ENCODE data around the gene IL17F.

The IL17F gene

DNA sequence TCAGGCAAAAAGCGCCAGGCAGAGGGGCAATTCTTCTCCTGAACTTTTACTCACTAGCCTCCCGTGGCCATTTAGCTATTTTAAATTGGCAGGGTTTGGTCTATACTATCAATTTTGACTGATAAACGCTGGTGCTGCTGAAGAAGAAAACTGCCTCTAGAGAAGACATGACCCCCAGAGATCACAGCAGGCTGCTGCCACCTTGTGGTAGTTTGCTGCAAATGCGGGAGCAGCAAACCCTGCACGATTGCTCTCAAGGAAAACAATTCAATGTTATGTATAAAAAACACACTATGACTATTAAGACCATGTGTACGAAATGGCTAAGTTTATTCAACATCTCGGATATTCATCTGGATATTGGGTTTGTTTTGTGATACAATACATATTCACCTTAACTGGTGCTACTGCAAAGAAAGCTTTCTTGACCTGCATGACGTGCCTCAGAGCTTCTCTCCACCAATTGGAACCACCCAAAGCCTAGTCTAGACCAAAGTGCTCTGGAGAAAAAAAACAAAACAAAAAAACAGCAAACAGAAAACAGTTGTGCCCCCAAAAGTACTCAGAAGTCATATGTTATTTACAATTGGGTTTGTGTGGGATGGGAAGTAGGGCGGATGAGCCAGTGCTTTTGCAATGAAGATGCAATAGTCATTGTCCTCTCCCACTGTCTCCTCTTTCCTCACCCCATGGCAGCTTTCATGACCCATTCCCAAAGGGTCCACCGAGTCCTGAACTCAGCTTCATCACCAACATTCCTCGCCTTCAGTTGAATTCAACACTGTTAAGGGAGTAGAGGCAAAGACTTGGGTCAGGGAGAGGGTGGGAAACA, 19.6 kb upstream of the IL17F start:
- Histone ChIP-seq H3K27me3 (ENCODE audit: insufficient read depth, low read length) (no peaks in the 10 kb centered on the region), H3K27ac (ENCODE audit: low read length) (no peak overlapping the region), H3K36me3 (ENCODE audit: insufficient read depth, low read depth, low read length) (peaks cover 88% of the 10 kb centered on the region), H3K9ac (ENCODE audit: low read depth, low read length) (no peak overlapping the region), H3K4me1 (ENCODE audit: insufficient read depth, low read length) (no peaks in the 10 kb centered on the region), H3K9me3 (ENCODE audit: insufficient read depth, low read depth, low read length) (no peaks in the 10 kb centered on the region), H3K4me3 (ENCODE audit: low read length) (no peak overlapping the region)

DNA sequence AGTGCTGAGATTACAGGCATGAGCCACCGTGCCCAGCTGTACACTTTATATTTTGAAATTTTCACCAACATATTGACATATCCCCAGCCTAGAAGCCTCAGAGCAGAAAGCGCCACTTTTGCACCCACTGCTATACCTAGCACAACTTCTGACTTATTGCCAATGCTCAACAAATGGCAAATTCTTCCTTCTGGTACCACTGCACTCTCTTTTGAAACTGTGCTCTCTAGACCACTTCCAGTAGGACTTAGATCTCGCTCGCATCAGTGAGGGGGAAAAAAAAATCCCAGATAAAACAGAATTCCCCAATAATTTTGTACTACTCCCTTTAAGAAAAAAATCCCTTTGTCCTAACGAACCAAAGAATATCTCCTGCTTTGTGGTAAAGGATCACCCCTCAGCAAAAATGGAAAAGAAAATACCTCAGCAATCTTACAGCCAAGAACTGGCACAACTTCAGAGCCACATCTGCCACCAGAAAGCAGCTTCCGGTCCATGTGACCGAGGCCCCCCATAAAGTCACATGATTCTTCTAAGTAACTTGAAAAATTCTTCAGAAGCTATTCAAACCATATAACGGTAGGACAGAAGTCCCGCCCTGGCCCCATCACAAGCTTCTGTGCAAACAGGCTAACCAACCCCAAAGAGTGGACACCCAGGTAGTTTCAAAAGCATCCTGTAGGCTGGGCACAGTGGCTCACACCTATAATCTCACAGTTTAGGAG, 18.5 kb upstream of the IL17F start:
- no peak overlapping the region for H3K4me3 ChIP-seq (ENCODE audit: low read length)
- H3K36me3 ChIP-seq (ENCODE audit: insufficient read depth, low read depth, low read length) = peaks cover 77% of the 10 kb centered on the region
- no peaks in the 10 kb centered on the region for H3K4me1 ChIP-seq (ENCODE audit: insufficient read depth, low read length)
- H3K27me3 ChIP-seq (ENCODE audit: insufficient read depth, low read length) = no peaks in the 10 kb centered on the region
- H3K9me3 ChIP-seq (ENCODE audit: insufficient read depth, low read depth, low read length) = no peaks in the 10 kb centered on the region
- H3K9ac ChIP-seq (ENCODE audit: low read depth, low read length) = no peak overlapping the region
- H3K27ac ChIP-seq (ENCODE audit: low read length) = no peak overlapping the region

DNA sequence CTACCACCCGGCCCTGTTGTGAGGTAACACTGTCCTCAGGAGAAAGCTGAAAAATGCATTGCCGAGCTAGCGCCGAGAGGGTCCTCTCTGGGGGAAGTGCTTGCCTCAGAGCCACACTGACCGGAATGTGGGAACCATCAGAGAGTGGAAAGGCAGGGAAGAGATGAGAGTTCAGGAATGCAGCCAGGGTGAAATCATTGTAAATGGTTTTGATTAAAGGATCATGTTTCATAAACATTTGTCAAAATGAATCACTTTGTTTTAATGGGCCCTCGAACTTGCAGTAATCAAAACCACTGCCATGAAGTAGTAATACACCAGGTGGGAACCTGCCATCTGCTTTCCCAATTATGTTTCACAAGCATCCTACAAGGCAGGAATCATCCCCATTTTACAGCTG, 16.9 kb upstream of the IL17F start:
- Histone ChIP-seq H3K4me1 (ENCODE audit: insufficient read depth, low read length) (no peaks in the 10 kb centered on the region), H3K9ac (ENCODE audit: low read depth, low read length) (no peak overlapping the region), H3K4me3 (ENCODE audit: low read length) (no peak overlapping the region), H3K27ac (ENCODE audit: low read length) (no peak overlapping the region), H3K27me3 (ENCODE audit: insufficient read depth, low read length) (no peaks in the 10 kb centered on the region), H3K9me3 (ENCODE audit: insufficient read depth, low read depth, low read length) (no peaks in the 10 kb centered on the region), H3K36me3 (ENCODE audit: insufficient read depth, low read depth, low read length) (peaks cover 61% of the 10 kb centered on the region)

DNA sequence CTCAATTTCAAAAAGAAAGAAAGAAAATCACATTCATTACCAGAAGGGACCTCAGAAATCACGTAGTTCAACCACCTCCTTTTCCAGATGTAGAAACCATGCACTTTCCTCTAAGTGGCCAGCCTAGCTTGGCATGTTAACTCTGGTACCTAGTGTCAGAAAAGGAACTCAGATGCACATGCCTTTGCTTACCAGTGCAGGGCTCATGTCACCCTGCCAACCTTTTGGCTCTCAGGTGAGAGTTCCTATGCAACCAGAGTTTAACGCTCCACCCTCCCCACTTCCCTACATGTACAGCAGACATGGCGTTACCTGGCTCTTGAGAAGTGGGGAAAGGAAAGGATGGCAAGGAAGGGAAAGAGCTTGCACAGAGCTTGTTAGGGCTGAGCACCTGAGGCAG, 16.3 kb upstream of the IL17F start:
- Histone ChIP-seq H3K9ac (ENCODE audit: low read depth, low read length) (no peak overlapping the region), H3K4me3 (ENCODE audit: low read length) (no peak overlapping the region), H3K36me3 (ENCODE audit: insufficient read depth, low read depth, low read length) (peaks cover 56% of the 10 kb centered on the region), H3K27ac (ENCODE audit: low read length) (no peak overlapping the region), H3K9me3 (ENCODE audit: insufficient read depth, low read depth, low read length) (no peaks in the 10 kb centered on the region), H3K4me1 (ENCODE audit: insufficient read depth, low read length) (no peaks in the 10 kb centered on the region), H3K27me3 (ENCODE audit: insufficient read depth, low read length) (no peaks in the 10 kb centered on the region)

GRCh38 chr6:52255434-52255833, 11.1 kb upstream of the IL17F start:
- Histone ChIP-seq H3K27ac (ENCODE audit: low read length) (no peak overlapping the region), H3K36me3 (ENCODE audit: insufficient read depth, low read depth, low read length) (peaks cover 4% of the 10 kb centered on the region; the same call in 1 of the 2 replicates), H3K27me3 (ENCODE audit: insufficient read depth, low read length) (no peaks in the 10 kb centered on the region), H3K9ac (ENCODE audit: low read depth, low read length) (no peak overlapping the region), H3K4me3 (ENCODE audit: low read length) (no peak overlapping the region), H3K9me3 (ENCODE audit: insufficient read depth, low read depth, low read length) (no peaks in the 10 kb centered on the region), H3K4me1 (ENCODE audit: insufficient read depth, low read length) (no peaks in the 10 kb centered on the region)

DNA sequence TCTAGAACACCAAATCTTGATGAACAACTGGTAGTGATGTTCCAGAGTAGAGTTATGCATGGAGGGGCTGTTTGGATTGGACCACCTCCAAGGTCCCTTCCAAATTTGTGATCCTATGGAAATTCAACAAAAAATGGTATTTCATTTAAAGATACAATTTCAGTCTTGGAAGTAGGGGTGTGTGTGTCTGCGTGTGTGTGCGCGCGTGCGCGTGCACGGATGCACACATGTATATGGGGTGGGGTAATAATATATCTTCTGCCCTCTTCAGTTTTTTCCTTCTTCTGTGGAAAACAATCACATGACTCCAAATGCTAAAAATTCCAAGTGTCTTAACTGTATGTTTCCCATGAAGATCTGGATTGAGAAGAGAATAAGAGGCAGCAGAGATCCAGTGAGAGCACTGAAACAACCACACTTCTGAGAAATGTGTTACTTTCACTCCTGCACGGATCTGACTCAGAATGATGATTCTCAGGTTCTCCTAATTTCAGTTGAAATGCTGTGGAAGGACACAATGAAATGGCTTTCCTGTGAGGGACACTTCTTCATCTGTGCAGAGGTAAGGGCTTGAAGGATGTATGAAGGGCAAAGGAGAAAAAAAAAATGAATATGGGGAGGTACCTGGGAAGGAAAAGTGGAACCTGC, 10.6 kb upstream of the IL17F start:
- H3K9ac ChIP-seq (ENCODE audit: low read depth, low read length) = no peak overlapping the region
- no peaks in the 10 kb centered on the region for H3K9me3 ChIP-seq (ENCODE audit: insufficient read depth, low read depth, low read length)
- H3K27ac ChIP-seq (ENCODE audit: low read length) = no peak overlapping the region
- no peaks in the 10 kb centered on the region for H3K36me3 ChIP-seq (ENCODE audit: insufficient read depth, low read depth, low read length)
- no peaks in the 10 kb centered on the region for H3K27me3 ChIP-seq (ENCODE audit: insufficient read depth, low read length)
- H3K4me3 ChIP-seq (ENCODE audit: low read length) = no peak overlapping the region
- no peaks in the 10 kb centered on the region for H3K4me1 ChIP-seq (ENCODE audit: insufficient read depth, low read length)

GRCh38 chr6:52253494-52253893, 9.2 kb upstream of the IL17F start:
- H3K27me3 ChIP-seq (ENCODE audit: insufficient read depth, low read length) = no peaks in the 10 kb centered on the region
- H3K4me3 ChIP-seq (ENCODE audit: low read length) = no peak overlapping the region
- H3K9ac ChIP-seq (ENCODE audit: low read depth, low read length) = no peak overlapping the region
- H3K36me3 ChIP-seq (ENCODE audit: insufficient read depth, low read depth, low read length) = no peaks in the 10 kb centered on the region
- H3K4me1 ChIP-seq (ENCODE audit: insufficient read depth, low read length) = no peaks in the 10 kb centered on the region
- H3K27ac ChIP-seq (ENCODE audit: low read length) = no peak overlapping the region
- H3K9me3 ChIP-seq (ENCODE audit: insufficient read depth, low read depth, low read length) = no peaks in the 10 kb centered on the region

DNA sequence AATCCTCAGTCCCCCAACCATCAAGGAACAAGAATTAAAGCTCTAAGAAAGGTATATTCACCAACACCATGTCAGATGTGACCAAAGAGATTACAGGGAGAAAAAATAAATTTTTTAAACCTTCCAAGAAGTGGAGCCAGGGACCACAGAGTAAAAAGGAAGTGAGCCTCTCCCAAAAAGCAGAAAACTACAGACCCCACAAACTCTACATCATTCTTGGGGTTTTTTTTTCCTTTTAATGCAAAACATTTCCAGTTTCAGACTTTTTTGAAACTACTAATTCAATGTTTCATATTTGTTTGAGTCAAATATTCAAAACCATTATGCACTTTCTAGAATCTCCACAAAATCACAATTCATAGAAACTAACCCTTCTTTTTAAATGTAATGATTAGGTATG, 6.8 kb upstream of the IL17F start:
- Histone ChIP-seq H3K36me3 (ENCODE audit: insufficient read depth, low read depth, low read length) (no peaks in the 10 kb centered on the region), H3K9ac (ENCODE audit: low read depth, low read length) (no peak overlapping the region), H3K9me3 (ENCODE audit: insufficient read depth, low read depth, low read length) (no peaks in the 10 kb centered on the region), H3K27me3 (ENCODE audit: insufficient read depth, low read length) (no peaks in the 10 kb centered on the region), H3K27ac (ENCODE audit: low read length) (no peak overlapping the region), H3K4me3 (ENCODE audit: low read length) (no peak overlapping the region), H3K4me1 (ENCODE audit: insufficient read depth, low read length) (no peaks in the 10 kb centered on the region)

DNA sequence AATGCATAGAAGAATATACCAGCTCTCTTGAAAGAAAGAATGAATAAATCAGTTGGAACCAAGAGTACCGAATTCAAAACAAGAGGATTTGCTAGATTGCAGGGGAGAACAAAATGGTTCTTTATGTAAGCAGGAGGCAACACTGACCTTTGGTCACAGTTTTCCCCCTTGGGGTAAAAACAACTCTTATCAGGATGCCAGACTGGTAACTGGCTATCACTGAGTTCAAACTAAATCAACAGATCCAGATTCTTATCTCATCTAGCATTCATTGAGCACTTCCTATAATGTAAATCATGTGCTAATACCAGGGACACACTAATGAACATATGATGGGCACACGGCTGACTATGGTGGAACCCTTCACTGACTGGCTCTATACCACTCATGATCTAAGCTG, 4.8 kb upstream of the IL17F start:
- Histone ChIP-seq H3K36me3 (ENCODE audit: insufficient read depth, low read depth, low read length) (no peaks in the 10 kb centered on the region), H3K27ac (ENCODE audit: low read length) (no peak overlapping the region), H3K27me3 (ENCODE audit: insufficient read depth, low read length) (no peaks in the 10 kb centered on the region), H3K4me1 (ENCODE audit: insufficient read depth, low read length) (no peaks in the 10 kb centered on the region), H3K9me3 (ENCODE audit: insufficient read depth, low read depth, low read length) (no peaks in the 10 kb centered on the region), H3K9ac (ENCODE audit: low read depth, low read length) (no peak overlapping the region), H3K4me3 (ENCODE audit: low read length) (no peak overlapping the region)

- no peak overlapping the region for H3K27ac ChIP-seq (ENCODE audit: low read length)
- no peaks in the 10 kb centered on the region for H3K4me1 ChIP-seq (ENCODE audit: insufficient read depth, low read length)
- no peak overlapping the region for H3K9ac ChIP-seq (ENCODE audit: low read depth, low read length)
- no peaks in the 10 kb centered on the region for H3K27me3 ChIP-seq (ENCODE audit: insufficient read depth, low read length)
- H3K4me3 ChIP-seq (ENCODE audit: low read length) = no peak overlapping the region
- H3K36me3 ChIP-seq (ENCODE audit: insufficient read depth, low read depth, low read length) = no peaks in the 10 kb centered on the region
- H3K9me3 ChIP-seq (ENCODE audit: insufficient read depth, low read depth, low read length) = no peaks in the 10 kb centered on the region
Observed at GRCh38 chr6:52245425-52245824, 1.1 kb upstream of the IL17F start.

GRCh38 chr6:52243282-52243893, 912 bp downstream of the IL17F start:
- Histone ChIP-seq H3K4me3 (ENCODE audit: low read length) (no peak overlapping the region), H3K27me3 (ENCODE audit: insufficient read depth, low read length) (no peaks in the 10 kb centered on the region), H3K36me3 (ENCODE audit: insufficient read depth, low read depth, low read length) (no peaks in the 10 kb centered on the region), H3K9me3 (ENCODE audit: insufficient read depth, low read depth, low read length) (no peaks in the 10 kb centered on the region), H3K4me1 (ENCODE audit: insufficient read depth, low read length) (no peaks in the 10 kb centered on the region), H3K27ac (ENCODE audit: low read length) (no peak overlapping the region), H3K9ac (ENCODE audit: low read depth, low read length) (no peak overlapping the region)
